OCI-LY1 (cell line): ENCODE results near the gene P4HTM.
A peak's percentile ranks its signal among the peaks of the same experiment; 100 is the strongest.

Experiments
- H2AFZ ChIP-seq: fragments of 200-600 bp; sonication (generic), shearing (Covaris generic); 2 replicates; pipeline ENCODE4 v1.6.0; 2014; ENCODE audit warnings: antibody characterized with exemption, mild to moderate bottlenecking, low read length
- H3F3A ChIP-seq: fragments of 200-600 bp; sonication (generic), shearing (Covaris generic); 2 replicates; pipeline ENCODE4 v1.6.0; 2014; ENCODE audit warnings: mild to moderate bottlenecking, antibody characterized with exemption, low read length, moderate library complexity; ENCODE audit not compliant: insufficient read depth
- H3K27ac ChIP-seq: fragments of 200-600 bp; sonication (generic); 2 replicates; pipeline ENCODE4 v1.5.1; 2014; ENCODE audit warnings: low read length, mixed run types, mild to moderate bottlenecking, low read depth; ENCODE audit not compliant: poor library complexity, severe bottlenecking
- H3K27me3 ChIP-seq: fragments of 200-600 bp; sonication (generic); 2 replicates; pipeline ENCODE4 v1.6.0; 2014; ENCODE audit warnings: antibody characterized with exemption, mild to moderate bottlenecking, low read length, moderate library complexity; ENCODE audit not compliant: insufficient read depth
- H3K36me3 ChIP-seq: fragments of 200-600 bp; sonication (generic); 2 replicates; pipeline ENCODE4 v1.6.1; 2014; ENCODE audit warnings: mild to moderate bottlenecking, antibody characterized with exemption, low read length, moderate library complexity, mixed read lengths; ENCODE audit not compliant: insufficient read depth
- H3K4me1 ChIP-seq: fragments of 200-600 bp; sonication (generic); 2 replicates; pipeline ENCODE4 v1.5.1; 2014; ENCODE audit warnings: mild to moderate bottlenecking, low read length, moderate library complexity; ENCODE audit not compliant: insufficient read depth, severe bottlenecking
- H3K4me2 ChIP-seq: fragments of 200-600 bp; sonication (generic), shearing (Covaris generic); 2 replicates; pipeline ENCODE4 v1.6.1; 2014; ENCODE audit warnings: low read length
- H3K4me3 ChIP-seq: fragments of 200-600 bp; sonication (generic); 2 replicates; pipeline ENCODE4 v1.5.1; 2014; ENCODE audit warnings: low read length, low read depth, mild to moderate bottlenecking, mixed read lengths; ENCODE audit not compliant: poor library complexity, severe bottlenecking
- H3K79me2 ChIP-seq: fragments of 200-600 bp; shearing (Covaris generic); 2 replicates; pipeline ENCODE4 v1.6.1; 2016; ENCODE audit warnings: mixed run types, low read length, mixed read lengths; ENCODE audit not compliant: insufficient read depth
- H3K9ac ChIP-seq: fragments of 200-600 bp; sonication (generic), shearing (Covaris generic); 2 replicates; pipeline ENCODE4 v1.6.1; 2014; ENCODE audit warnings: mild to moderate bottlenecking, low read length, mixed read lengths
- H3K9me2 ChIP-seq: fragments of 200-600 bp; sonication (generic), shearing (Covaris generic); 2 replicates; pipeline ENCODE4 v1.6.1; 2014; ENCODE audit warnings: low read depth, mild to moderate bottlenecking, low read length, mixed read lengths
- H3K9me3 ChIP-seq: fragments of 200-600 bp; shearing (Covaris generic); 2 replicates; pipeline ENCODE4 v1.6.1; 2014; ENCODE audit warnings: low read length, mixed read lengths
- H4K20me1 ChIP-seq: fragments of 200-600 bp; sonication (generic), shearing (Covaris generic); 2 replicates; pipeline ENCODE4 v1.6.0; 2016; ENCODE audit warnings: mild to moderate bottlenecking, low read length; ENCODE audit not compliant: insufficient read depth
- CTCF ChIP-seq: fragments of 200-600 bp; sonication (generic), shearing (Covaris generic); IDR thresholded peaks from 2 replicates; pipeline ENCODE4 v1.5.1; 2017; ENCODE audit warnings: mild to moderate bottlenecking, antibody characterized with exemption, low read length, moderate library complexity, mixed read lengths
- EZH2 ChIP-seq: fragments of 200-600 bp; sonication (generic), shearing (Covaris generic); IDR thresholded peaks from 2 replicates; pipeline ENCODE4 v1.8.0; 2017; ENCODE audit warnings: borderline replicate concordance, mixed run types, mild to moderate bottlenecking, antibody characterized with exemption, low read length, moderate library complexity, mixed read lengths

Gene P4HTM

GRCh38 chr3:49013738-49014660 lies 24.0 kb downstream of the P4HTM start:
- H3K79me2 ChIP-seq = no peaks in the 10 kb centered on the region
- H3K4me1 ChIP-seq = peaks cover 15% of the 10 kb centered on the region
- peaks cover 47% of the 10 kb centered on the region for H3K36me3 ChIP-seq
- no peaks in the 10 kb centered on the region for H4K20me1 ChIP-seq
- no peak overlapping the region for H2AFZ ChIP-seq
- no peaks in the 10 kb centered on the region for H3K9me2 ChIP-seq
- no peak overlapping the region for H3K4me2 ChIP-seq
- TF ChIP-seq EZH2 = no peak
- peak; percentile 79 for TF ChIP-seq CTCF
- 0 out of 2 replicates have a peak, but pooled peaks cover 8% of the 10 kb centered on the region for H3F3A ChIP-seq
- H3K9ac ChIP-seq = no peak overlapping the region
- H3K4me3 ChIP-seq = no peak overlapping the region
- H3K27ac ChIP-seq = no peak overlapping the region
- H3K9me3 ChIP-seq = no peaks in the 10 kb centered on the region
- no peaks in the 10 kb centered on the region for H3K27me3 ChIP-seq

GRCh38 chr3:49015072-49015471 lies 25.0 kb downstream of the P4HTM start:
- H3K27me3 ChIP-seq = no peaks in the 10 kb centered on the region
- no peaks in the 10 kb centered on the region for H3K9me3 ChIP-seq
- no peak overlapping the region for H3K27ac ChIP-seq
- H4K20me1 ChIP-seq = no peaks in the 10 kb centered on the region
- H3K79me2 ChIP-seq = peaks cover 6% of the 10 kb centered on the region; the same call in 1 of the 2 replicates
- peaks cover 47% of the 10 kb centered on the region for H3K36me3 ChIP-seq
- H3K4me3 ChIP-seq = no peak overlapping the region
- 0 out of 2 replicates have a peak, but pooled peaks cover 8% of the 10 kb centered on the region for H3F3A ChIP-seq
- no peak overlapping the region for H2AFZ ChIP-seq
- no peak overlapping the region for H3K9ac ChIP-seq
- peaks cover 25% of the 10 kb centered on the region for H3K4me1 ChIP-seq
- H3K4me2 ChIP-seq = no peak overlapping the region
- H3K9me2 ChIP-seq = no peaks in the 10 kb centered on the region
- no peak for TF ChIP-seq CTCF
- TF ChIP-seq EZH2 = no peak

- H3K9me2 ChIP-seq = no peaks in the 10 kb centered on the region
- H3K79me2 ChIP-seq = peaks cover 13% of the 10 kb centered on the region; the same call in 1 of the 2 replicates
- no peak overlapping the region for H3K4me2 ChIP-seq
- no peaks in the 10 kb centered on the region for H3K27me3 ChIP-seq
- no peak overlapping the region for H3K9ac ChIP-seq
- H4K20me1 ChIP-seq = no peaks in the 10 kb centered on the region
- no peak for TF ChIP-seq EZH2
- TF ChIP-seq CTCF = no peak
- H3K27ac ChIP-seq = no peak overlapping the region
- peaks cover 47% of the 10 kb centered on the region for H3K36me3 ChIP-seq
- no peaks in the 10 kb centered on the region for H3K9me3 ChIP-seq
- peaks cover 27% of the 10 kb centered on the region for H3K4me1 ChIP-seq
- 0 out of 2 replicates have a peak, but pooled peaks cover 8% of the 10 kb centered on the region for H3F3A ChIP-seq
- no peak overlapping the region for H2AFZ ChIP-seq
- no peak overlapping the region for H3K4me3 ChIP-seq
Measured at GRCh38 chr3:49015765-49016164, 25.7 kb downstream of the P4HTM start.
